Esophagus squamous epithelium (tissue), 5 donors: ENCODE measurements around the gene COL6A3. TPM values are rescaled to one million over a fixed set of nuclear protein-coding genes. Genes with fewer than 3 reads are reported as not detected.

Source experiments
- DNase-seq: peaks from one replicate; lab custom pipeline; 2025; lab: John Stamatoyannopoulos, UW
- H3K27ac ChIP-seq, 4 donors: fragments of 200-600 bp; sonication (generic); one replicate each; pipeline ENCODE4 v1.5.1; 2016 to 2019; ENCODE audit warnings: mild to moderate bottlenecking in 1 of 4
- H3K27me3 ChIP-seq, 4 donors: fragments of 200-600 bp; sonication (generic); 1 replicate in 3 of 4; 2 replicates in 1 of 4; pipeline versions ENCODE4 v1.5.1 to v1.6.0; 2017 to 2021; ENCODE audit warnings: antibody characterized with exemption in 1 of 4
- H3K36me3 ChIP-seq, 3 donors: fragments of 200-600 bp; sonication (generic); one replicate each; pipeline ENCODE4 v1.5.1; 2016 to 2019
- H3K4me1 ChIP-seq, 3 donors: fragments of 200-600 bp; sonication (generic); one replicate each; pipeline ENCODE4 v1.5.1; 2017 to 2019
- H3K4me3 ChIP-seq, 4 donors: fragments of 200-600 bp; sonication (generic); 1 replicate in 3 of 4; 2 replicates in 1 of 4; pipeline ENCODE4 v1.5.1; 2016 to 2019; ENCODE audit warnings: mild to moderate bottlenecking in 2 of 4, moderate library complexity in 1 of 4
- H3K9me3 ChIP-seq, 3 donors: fragments of 200-600 bp; sonication (generic); one replicate each; pipeline ENCODE4 v1.5.1; 2016 to 2019
- POLR2A ChIP-seq, 4 donors: fragments of 450-650 bp; IDR thresholded peaks; one replicate each; pipeline ENCODE4 v1.6.1; 2017; ENCODE audit warnings: antibody characterized with exemption in 4 of 4, mild to moderate bottlenecking in 4 of 4, moderate library complexity in 3 of 4
- WGBS, 2 donors: methylation state at CpG; one replicate each; pipeline ENCODE4 v1.1.5; 2018; 5-methylcytosine and 5-hydroxymethylcytosine counted together
- intact Hi-C: fragments of 100-400 bp; cut with DNase I; formaldehyde crosslinking; loops from one replicate; pipeline ENCODE4 v1.15.0; 2022
- total RNA-seq, 4 donors: library from RNA; depleted of rRNA; stranded (reverse); fragments of >200 nt; gene quantifications; one replicate each; pipeline ENCODE4 v1.1.0, GENCODE V29; 2016
- TF ChIP-seq, protein P1 (sequence below), 6 experiments: fragments of 450-650 bp in 4 of 6; fragments of 200-600 bp in 2 of 6; sonication (generic) in 2 of 6; IDR thresholded peaks; one replicate each; pipeline ENCODE4 v1.5.1; 2016 to 2019; ENCODE audit warnings: antibody characterized with exemption in 6 of 6, mild to moderate bottlenecking in 4 of 6, moderate library complexity in 4 of 6
- donor health status: DM: yes; HTN: yes; CAD: no.

Gene COL6A3
- total RNA-seq, 4 donors from 2014 or later: 8.9 to 138 (median 46.5) TPM

DNA sequence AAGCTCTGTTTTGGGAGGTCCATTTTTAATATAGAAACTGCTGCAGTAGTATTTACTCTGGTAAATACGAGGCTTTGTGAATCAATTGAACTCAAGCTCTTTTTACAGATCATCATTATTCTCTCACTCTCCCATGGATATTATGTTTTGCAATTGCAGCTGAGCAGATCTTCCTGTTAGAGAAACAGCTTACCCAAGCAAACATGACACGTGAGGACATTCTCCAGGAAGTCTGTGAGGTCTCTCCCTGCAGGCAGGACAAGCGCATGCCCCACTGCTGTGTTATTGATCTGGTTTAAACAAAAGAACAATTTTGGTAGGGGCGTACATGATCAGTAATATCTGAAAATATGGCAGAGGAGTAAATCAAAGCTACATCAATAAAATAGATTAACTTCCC lies 72.1 kb downstream of the COL6A3 start:
- Histone ChIP-seq H3K9me3 (no peaks in the 10 kb centered on the region), H3K27ac (peak overlapping the region in 3 of 4 donors; percentile 24 to 42 (median 32)), H3K4me3 (no peak overlapping the region), H3K27me3 (no peaks in the 10 kb centered on the region), H3K4me1 (peaks cover 0 to 8% (median 0%) of the 10 kb centered on the region in 3 donors), H3K36me3 (peaks cover 0 to 44% (median 0%) of the 10 kb centered on the region in 3 donors)
- intact Hi-C loops: no loop called here
- no peak for DNase-seq
- WGBS, 2 donors: 49 to 59% methylated on average over 4 of the region's 4 CpGs
- TF ChIP-seq, protein P1, sequence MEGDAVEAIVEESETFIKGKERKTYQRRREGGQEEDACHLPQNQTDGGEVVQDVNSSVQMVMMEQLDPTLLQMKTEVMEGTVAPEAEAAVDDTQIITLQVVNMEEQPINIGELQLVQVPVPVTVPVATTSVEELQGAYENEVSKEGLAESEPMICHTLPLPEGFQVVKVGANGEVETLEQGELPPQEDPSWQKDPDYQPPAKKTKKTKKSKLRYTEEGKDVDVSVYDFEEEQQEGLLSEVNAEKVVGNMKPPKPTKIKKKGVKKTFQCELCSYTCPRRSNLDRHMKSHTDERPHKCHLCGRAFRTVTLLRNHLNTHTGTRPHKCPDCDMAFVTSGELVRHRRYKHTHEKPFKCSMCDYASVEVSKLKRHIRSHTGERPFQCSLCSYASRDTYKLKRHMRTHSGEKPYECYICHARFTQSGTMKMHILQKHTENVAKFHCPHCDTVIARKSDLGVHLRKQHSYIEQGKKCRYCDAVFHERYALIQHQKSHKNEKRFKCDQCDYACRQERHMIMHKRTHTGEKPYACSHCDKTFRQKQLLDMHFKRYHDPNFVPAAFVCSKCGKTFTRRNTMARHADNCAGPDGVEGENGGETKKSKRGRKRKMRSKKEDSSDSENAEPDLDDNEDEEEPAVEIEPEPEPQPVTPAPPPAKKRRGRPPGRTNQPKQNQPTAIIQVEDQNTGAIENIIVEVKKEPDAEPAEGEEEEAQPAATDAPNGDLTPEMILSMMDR (IDR thresholded peaks at IDR 0.05): no peak
- no peak for TF ChIP-seq POLR2A (IDR thresholded peaks at IDR 0.05)

DNA sequence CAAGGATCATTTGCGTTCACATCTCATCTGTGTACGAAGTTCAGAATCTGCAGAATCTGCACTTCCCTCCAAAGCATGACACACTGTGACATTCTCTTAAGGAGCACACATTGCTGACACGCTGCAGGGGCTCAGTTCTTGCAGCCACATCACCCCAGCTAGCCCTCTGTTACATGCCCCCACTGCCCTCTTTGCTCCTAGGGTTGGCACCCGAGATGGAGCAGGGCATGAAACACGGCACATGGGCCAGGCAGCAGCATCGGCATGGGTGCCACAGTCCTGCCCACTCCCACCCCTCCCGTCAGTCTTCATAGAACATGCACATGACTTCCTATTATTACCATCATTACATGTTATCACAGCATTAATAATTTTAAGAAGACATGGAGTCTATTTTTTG lies 76.4 kb downstream of the COL6A3 start:
- H3K27me3 ChIP-seq: no peaks in the 10 kb centered on the region
- H3K9me3 ChIP-seq: no peaks in the 10 kb centered on the region
- no peak overlapping the region for H3K4me3 ChIP-seq
- peaks cover 0 to 55% (median 0%) of the 10 kb centered on the region in 3 donors for H3K36me3 ChIP-seq
- H3K27ac ChIP-seq: no peak overlapping the region
- TF ChIP-seq, protein P1 (IDR thresholded peaks at IDR 0.05): no peak
- no peak for TF ChIP-seq POLR2A (IDR thresholded peaks at IDR 0.05)
- H3K4me1 ChIP-seq: peaks cover 0 to 8% (median 0%) of the 10 kb centered on the region in 3 donors
- intact Hi-C loops: no loop called here
- no peak for DNase-seq
- WGBS, 2 donors: 82 to 87% methylated on average over 6 to 7 of the region's 7 CpGs

DNA sequence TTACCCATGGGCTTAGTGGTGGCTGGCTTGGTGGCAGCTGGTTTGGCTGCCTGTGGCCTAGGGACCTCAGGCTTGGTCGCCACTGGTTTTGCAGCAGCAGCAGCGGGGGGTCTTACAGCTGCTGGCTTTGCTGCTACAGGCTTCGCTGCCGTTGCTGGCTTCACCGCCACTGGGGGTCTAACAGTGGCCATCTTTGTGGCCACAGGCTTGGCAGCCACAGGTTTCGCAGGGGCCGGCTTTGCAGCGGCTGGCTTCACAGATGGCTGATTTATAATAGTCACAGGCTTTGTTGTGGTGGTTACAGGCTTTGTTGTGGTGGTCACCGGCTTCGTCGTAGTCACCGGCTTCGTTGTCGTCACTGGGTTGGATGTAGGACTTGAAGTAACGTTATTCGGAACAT lies 77.8 kb downstream of the COL6A3 start:
- DNase-seq: no peak
- intact Hi-C loops: no loop called here
- Histone ChIP-seq H3K4me1 (no peaks in the 10 kb centered on the region), H3K9me3 (no peaks in the 10 kb centered on the region), H3K27me3 (no peaks in the 10 kb centered on the region), H3K4me3 (no peak overlapping the region), H3K36me3 (peaks cover 0 to 55% (median 0%) of the 10 kb centered on the region in 3 donors), H3K27ac (peak overlapping the region in 1 of 4 donors; percentile 34)
- WGBS, 2 donors: 88 to 95% methylated on average over 9 of the region's 16 CpGs
- TF ChIP-seq POLR2A (IDR thresholded peaks at IDR 0.05): no peak
- TF ChIP-seq, protein P1 (IDR thresholded peaks at IDR 0.05): no peak

DNA sequence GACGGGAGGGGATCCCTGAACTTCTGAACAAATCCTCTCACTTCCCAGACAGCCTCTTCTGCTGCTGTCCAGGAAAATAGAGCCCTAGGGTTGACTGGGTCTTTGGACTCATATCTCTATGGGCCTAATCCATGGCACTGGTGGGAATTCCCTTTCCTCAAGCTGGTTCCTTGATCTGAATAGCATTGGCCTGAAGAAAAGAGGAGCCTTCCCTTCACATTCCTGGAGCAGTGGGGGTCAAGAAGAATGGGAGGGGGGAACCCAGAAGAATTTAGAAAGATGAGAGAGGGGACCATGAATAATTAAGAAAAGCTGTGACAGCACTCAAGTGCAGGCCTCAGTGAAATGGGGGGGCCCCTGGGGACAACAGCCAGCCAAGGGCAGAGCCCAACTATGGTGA lies 80.2 kb downstream of the COL6A3 start:
- Histone ChIP-seq H3K4me1 (no peaks in the 10 kb centered on the region), H3K9me3 (no peaks in the 10 kb centered on the region), H3K27ac (peak overlapping the region in 3 of 4 donors; percentile 30 to 45 (median 42)), H3K4me3 (no peak overlapping the region), H3K27me3 (no peaks in the 10 kb centered on the region), H3K36me3 (peaks cover 0 to 37% (median 0%) of the 10 kb centered on the region in 3 donors)
- WGBS, 2 donors: 63 to 87% methylated on average over 1 of the region's 1 CpG
- no peak for TF ChIP-seq POLR2A (IDR thresholded peaks at IDR 0.05)
- intact Hi-C loops: no loop called here
- no peak for DNase-seq

DNA sequence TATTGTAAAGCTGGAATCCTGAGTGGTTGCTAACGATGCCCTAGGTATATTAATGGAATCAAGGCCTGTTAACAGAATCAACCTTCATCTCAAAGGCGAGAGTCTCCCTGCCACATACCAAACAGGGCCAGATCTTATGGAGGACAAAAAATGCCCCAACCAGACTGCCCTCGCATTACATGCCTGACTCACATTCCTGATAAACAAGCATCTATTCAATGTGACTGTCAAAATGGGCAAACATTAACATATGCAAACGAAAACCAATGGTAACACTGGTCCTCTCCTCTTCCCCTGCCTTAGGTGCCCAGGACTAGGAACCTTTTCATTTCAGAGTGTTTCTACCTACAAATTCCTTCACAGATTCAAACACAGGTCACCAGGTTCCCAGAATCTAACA lies 83.4 kb downstream of the COL6A3 start:
- H3K27ac ChIP-seq: peak overlapping the region in 3 of 4 donors; percentile 22 to 54 (median 42)

More for the DNA sequence above, 83.4 kb downstream of the COL6A3 start:
- DNase-seq: no peak
- intact Hi-C loops: no loop called here
- H3K4me3 ChIP-seq: no peak overlapping the region
- peaks cover 0 to 17% (median 0%) of the 10 kb centered on the region in 3 donors for H3K36me3 ChIP-seq
- no peaks in the 10 kb centered on the region for H3K9me3 ChIP-seq
- no peaks in the 10 kb centered on the region for H3K27me3 ChIP-seq
- WGBS, 2 donors: 67 to 69% methylated on average over 4 of the region's 4 CpGs
- TF ChIP-seq, protein P1 (IDR thresholded peaks at IDR 0.05): no peak
- no peak for TF ChIP-seq POLR2A (IDR thresholded peaks at IDR 0.05)
- peaks cover 0 to 19% (median 0%) of the 10 kb centered on the region in 3 donors for H3K4me1 ChIP-seq
